T-helper 17 cell (primary cell): ENCODE data around the gene ST6GAL1. TPM values are rescaled to one million over a fixed set of nuclear protein-coding genes. Genes with fewer than 3 reads are reported as not detected.

Experiments
- ATAC-seq: fragments of 150-1000 bp; cut with Tn5 transposase; 2 replicates; pipeline ENCODE4 v1.10.0; 2021; ENCODE audit warnings: mild to moderate bottlenecking, moderate library complexity
- DNase-seq, 3 donors: peaks; one replicate each; pipeline versions ENCODE4 v3.0.0 to v3.0.0-alpha.2; 2020 to 2021
- H3K9me3 ChIP-seq: one replicate; pipeline ENCODE4 v1.7.0; 2013; ENCODE audit warnings: low read length, mild to moderate bottlenecking; ENCODE audit not compliant: control insufficient read depth, poor library complexity, severe bottlenecking
- H3K27ac Mint-ChIP-seq: one replicate; pipeline ENCODE4 v1.8.0; 2022; ENCODE audit warnings: mild to moderate bottlenecking, moderate library complexity, mixed read lengths
- H3K27me3 Mint-ChIP-seq: one replicate; pipeline ENCODE4 v1.8.0; 2022; ENCODE audit warnings: mixed read lengths
- H3K36me3 Mint-ChIP-seq: one replicate; pipeline ENCODE4 v1.8.0; 2022; ENCODE audit warnings: low read depth, mixed read lengths
- H3K4me1 Mint-ChIP-seq: one replicate; pipeline ENCODE4 v1.8.0; 2022; ENCODE audit warnings: mild to moderate bottlenecking, mixed read lengths
- H3K4me3 Mint-ChIP-seq: one replicate; pipeline ENCODE4 v1.8.0; 2022; ENCODE audit warnings: mild to moderate bottlenecking, moderate library complexity, mixed read lengths
- total RNA-seq, 4 donors: library from RNA in 2 of 4; stranded (reverse) in 2 of 4; gene quantifications; one replicate each; pipeline ENCODE4 v1.2.3 and lab custom pipeline; 2022 to 2026

ST6GAL1 gene
- total RNA-seq, 2 donors from 2014 or later, result 109 to 134 TPM

DNA sequence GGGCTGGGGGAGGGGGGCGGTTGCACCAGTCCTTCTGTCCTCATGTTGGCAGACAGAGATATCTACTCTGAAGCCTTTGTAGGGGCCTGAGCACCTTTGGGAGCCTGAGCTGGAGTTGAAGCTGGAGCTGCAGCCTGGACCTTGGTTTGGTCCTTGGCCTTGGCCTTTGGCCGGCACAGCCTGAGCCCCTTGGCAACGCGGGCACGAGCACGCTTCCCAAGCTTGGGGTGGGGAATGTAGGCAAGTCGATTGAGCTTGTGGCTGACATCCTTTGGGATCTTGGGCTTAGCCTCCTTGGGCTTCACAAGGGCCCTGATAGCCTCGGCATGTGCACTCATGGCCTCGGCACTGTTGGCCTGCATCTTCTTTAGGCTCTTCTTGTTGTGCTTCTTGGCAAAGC, 8.1 kb upstream of the ST6GAL1 start:
- no peak overlapping the region for H3K27ac Mint-ChIP-seq
- H3K4me3 Mint-ChIP-seq, result no peak overlapping the region
- H3K27me3 Mint-ChIP-seq, result no peaks in the 10 kb centered on the region

DNA sequence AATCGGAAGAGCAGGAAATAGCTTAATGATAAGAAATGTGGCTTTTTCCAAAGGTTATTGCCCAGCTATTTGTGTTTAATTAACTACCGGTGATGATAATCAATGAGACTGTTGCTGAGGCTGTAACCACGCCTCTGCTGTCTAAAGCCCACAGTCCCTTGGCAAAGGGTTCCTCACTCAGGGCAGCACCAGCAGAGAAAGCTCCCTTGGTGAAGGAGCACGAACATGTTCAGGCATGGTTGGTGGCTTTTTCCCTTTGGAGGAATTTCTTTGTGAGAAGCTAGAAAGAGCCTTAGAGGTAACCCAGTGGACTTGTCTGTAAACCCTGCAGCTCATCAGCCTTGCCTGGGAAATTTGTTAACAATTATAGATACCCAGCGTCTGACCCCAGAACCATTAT, 7.5 kb upstream of the ST6GAL1 start:
- H3K9me3 ChIP-seq, result no peaks in the 10 kb centered on the region
- no peak overlapping the region for H3K27ac Mint-ChIP-seq
- no peaks in the 10 kb centered on the region for H3K27me3 Mint-ChIP-seq
- no peak overlapping the region for H3K4me3 Mint-ChIP-seq
- H3K36me3 Mint-ChIP-seq, result no peaks in the 10 kb centered on the region
- DNase-seq, result no peak
- peaks cover 7% of the 10 kb centered on the region for H3K4me1 Mint-ChIP-seq
- ATAC-seq, result no peak

More for the DNA sequence above, 8.1 kb upstream of the ST6GAL1 start:
- H3K4me1 Mint-ChIP-seq, result peaks cover 7% of the 10 kb centered on the region
- no peaks in the 10 kb centered on the region for H3K9me3 ChIP-seq
- no peak for ATAC-seq
- H3K36me3 Mint-ChIP-seq, result no peaks in the 10 kb centered on the region
- no peak for DNase-seq

- no peaks in the 10 kb centered on the region for H3K36me3 Mint-ChIP-seq
- no peak overlapping the region for H3K4me3 Mint-ChIP-seq
- ATAC-seq, result no peak
- no peaks in the 10 kb centered on the region for H3K27me3 Mint-ChIP-seq
- DNase-seq, result no peak
- H3K27ac Mint-ChIP-seq, result no peak overlapping the region
- no peaks in the 10 kb centered on the region for H3K9me3 ChIP-seq
- H3K4me1 Mint-ChIP-seq, result peaks cover 7% of the 10 kb centered on the region
Measured at GRCh38 chr3:186923241-186923640, 7.1 kb upstream of the ST6GAL1 start.

DNA sequence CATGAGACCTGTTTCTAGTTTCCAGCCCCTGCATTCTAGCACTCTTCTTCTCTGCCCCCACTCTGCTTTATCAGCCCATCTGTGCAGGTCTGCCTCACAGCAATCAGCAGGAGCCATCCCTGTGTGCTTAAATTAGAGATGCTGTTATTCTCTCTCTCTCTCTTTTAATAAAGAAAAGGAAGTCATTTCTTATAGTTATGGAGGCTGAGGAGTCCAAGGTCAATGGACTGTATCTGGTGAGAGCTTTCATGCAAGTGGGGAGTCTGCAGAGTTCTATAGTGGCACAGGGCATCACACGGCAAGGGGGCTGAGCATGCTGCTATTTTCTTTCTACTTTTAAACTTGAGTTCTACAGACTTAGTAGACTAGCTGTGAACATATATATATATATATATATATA, 4.5 kb upstream of the ST6GAL1 start:
- Mint-ChIP-seq H3K27me3 (no peaks in the 10 kb centered on the region), H3K4me3 (no peak overlapping the region), H3K36me3 (no peaks in the 10 kb centered on the region), H3K4me1 (peaks cover 10% of the 10 kb centered on the region), H3K27ac (no peak overlapping the region)
- no peaks in the 10 kb centered on the region for H3K9me3 ChIP-seq
- ATAC-seq (no peak), DNase-seq (no peak)

GRCh38 chr3:186929186-186929585, 1.1 kb upstream of the ST6GAL1 start:
- H3K27me3 Mint-ChIP-seq, result no peaks in the 10 kb centered on the region
- H3K36me3 Mint-ChIP-seq, result no peaks in the 10 kb centered on the region
- H3K4me1 Mint-ChIP-seq, result peaks cover 25% of the 10 kb centered on the region
- peak overlapping the region; percentile 81 for H3K4me3 Mint-ChIP-seq
- ATAC-seq (no peak), DNase-seq (no peak)
- peak overlapping the region; percentile 93 for H3K27ac Mint-ChIP-seq
- H3K9me3 ChIP-seq, result no peaks in the 10 kb centered on the region

GRCh38 chr3:186929685-186930084, 641 bp upstream of the ST6GAL1 start:
- Mint-ChIP-seq H3K27ac (peak overlapping the region; percentile 93), H3K4me3 (peak overlapping the region; percentile 97), H3K27me3 (no peaks in the 10 kb centered on the region), H3K36me3 (no peaks in the 10 kb centered on the region), H3K4me1 (peaks cover 25% of the 10 kb centered on the region)
- ATAC-seq, result no peak
- DNase-seq, result no peak
- H3K9me3 ChIP-seq, result no peaks in the 10 kb centered on the region

GRCh38 chr3:186930641-186931531, 560 bp downstream of the ST6GAL1 start:
- peaks cover 2% of the 10 kb centered on the region for H3K36me3 Mint-ChIP-seq
- peaks cover 26% of the 10 kb centered on the region for H3K4me1 Mint-ChIP-seq
- H3K27me3 Mint-ChIP-seq, result no peaks in the 10 kb centered on the region
- DNase-seq, result peak; percentile 44 to 57 (median 54)
- H3K9me3 ChIP-seq, result no peaks in the 10 kb centered on the region
- H3K4me3 Mint-ChIP-seq, result peak overlapping the region; percentile 97
- ATAC-seq, result peak; percentile 82
- peak overlapping the region; percentile 93 for H3K27ac Mint-ChIP-seq

GRCh38 chr3:186931532-186932280, 1.4 kb downstream of the ST6GAL1 start:
- Mint-ChIP-seq H3K4me3 (peak overlapping the region; percentile 97), H3K36me3 (peaks cover 2% of the 10 kb centered on the region), H3K4me1 (peaks cover 26% of the 10 kb centered on the region), H3K27me3 (no peaks in the 10 kb centered on the region), H3K27ac (peak overlapping the region; percentile 93)
- DNase-seq (peak; percentile 30 to 52 (median 39)), ATAC-seq (peak; percentile 71)
- no peaks in the 10 kb centered on the region for H3K9me3 ChIP-seq

- Mint-ChIP-seq H3K36me3 (peaks cover 2% of the 10 kb centered on the region), H3K27me3 (no peaks in the 10 kb centered on the region), H3K4me3 (peak overlapping the region; percentile 97), H3K4me1 (peaks cover 31% of the 10 kb centered on the region), H3K27ac (peak overlapping the region; percentile 93)
- ATAC-seq (no peak), DNase-seq (no peak)
- H3K9me3 ChIP-seq, result no peaks in the 10 kb centered on the region
Measured at GRCh38 chr3:186932281-186933181, 2.2 kb downstream of the ST6GAL1 start.

GRCh38 chr3:186933816-186934215, 3.5 kb downstream of the ST6GAL1 start:
- H3K36me3 Mint-ChIP-seq, result peaks cover 2% of the 10 kb centered on the region
- peak overlapping the region; percentile 93 for H3K27ac Mint-ChIP-seq
- H3K27me3 Mint-ChIP-seq, result no peaks in the 10 kb centered on the region
- no peak for ATAC-seq
- peaks cover 40% of the 10 kb centered on the region for H3K4me1 Mint-ChIP-seq
- no peak overlapping the region for H3K4me3 Mint-ChIP-seq
- no peak for DNase-seq
- no peaks in the 10 kb centered on the region for H3K9me3 ChIP-seq

- H3K27me3 Mint-ChIP-seq, result no peaks in the 10 kb centered on the region
- ATAC-seq (no peak), DNase-seq (no peak)
- H3K27ac Mint-ChIP-seq, result no peak overlapping the region
- no peak overlapping the region for H3K4me3 Mint-ChIP-seq
- peaks cover 2% of the 10 kb centered on the region for H3K36me3 Mint-ChIP-seq
- no peaks in the 10 kb centered on the region for H3K9me3 ChIP-seq
- H3K4me1 Mint-ChIP-seq, result peaks cover 42% of the 10 kb centered on the region
Measured at GRCh38 chr3:186935133-186935532, 4.8 kb downstream of the ST6GAL1 start.

GRCh38 chr3:186937017-186937875, 6.9 kb downstream of the ST6GAL1 start:
- H3K9me3 ChIP-seq, result no peaks in the 10 kb centered on the region
- DNase-seq (no peak), ATAC-seq (no peak)
- H3K27ac Mint-ChIP-seq, result peak overlapping the region; percentile 87
- peaks cover 2% of the 10 kb centered on the region for H3K36me3 Mint-ChIP-seq
- H3K4me1 Mint-ChIP-seq, result peaks cover 46% of the 10 kb centered on the region
- H3K27me3 Mint-ChIP-seq, result no peaks in the 10 kb centered on the region
- no peak overlapping the region for H3K4me3 Mint-ChIP-seq
